Lower leg skin (tissue), 3 donors: Measurements from ENCODE around the gene CHID1.

Experiments
- CTCF ChIP-seq, 3 donors: fragments of 450-650 bp; IDR thresholded peaks; one replicate each; pipeline ENCODE4 v1.5.1; 2016; ENCODE audit warnings: antibody characterized with exemption in 3 of 3, mild to moderate bottlenecking in 3 of 3, moderate library complexity in 2 of 3
- POLR2A ChIP-seq, 2 donors: fragments of 450-650 bp; IDR thresholded peaks; one replicate each; pipeline ENCODE4 v1.6.1; 2016 to 2017; ENCODE audit warnings: antibody characterized with exemption in 2 of 2, mild to moderate bottlenecking in 1 of 2, moderate library complexity in 1 of 2

- TF ChIP-seq CTCF (IDR thresholded peaks at IDR 0.05) (no peak), POLR2A (IDR thresholded peaks at IDR 0.05) (no peak)
These were observed 25.6 kb upstream of the CHID1 start for GRCh38 chr11:936199-936598.
